Fibroblast of gingiva (primary cell): ENCODE measurements around the gene POLR2A.
"Not testable (repeated sequence)": the region's sequence is repeated elsewhere in the genome, so short reads cannot be mapped to it uniquely, and the experiment has no call there.

ENCODE experiments used
- DNase-seq: peaks from one replicate; pipeline ENCODE4 v3.0.0-alpha.2; 2011; ENCODE audit warnings: low read depth

The POLR2A gene

DNA sequence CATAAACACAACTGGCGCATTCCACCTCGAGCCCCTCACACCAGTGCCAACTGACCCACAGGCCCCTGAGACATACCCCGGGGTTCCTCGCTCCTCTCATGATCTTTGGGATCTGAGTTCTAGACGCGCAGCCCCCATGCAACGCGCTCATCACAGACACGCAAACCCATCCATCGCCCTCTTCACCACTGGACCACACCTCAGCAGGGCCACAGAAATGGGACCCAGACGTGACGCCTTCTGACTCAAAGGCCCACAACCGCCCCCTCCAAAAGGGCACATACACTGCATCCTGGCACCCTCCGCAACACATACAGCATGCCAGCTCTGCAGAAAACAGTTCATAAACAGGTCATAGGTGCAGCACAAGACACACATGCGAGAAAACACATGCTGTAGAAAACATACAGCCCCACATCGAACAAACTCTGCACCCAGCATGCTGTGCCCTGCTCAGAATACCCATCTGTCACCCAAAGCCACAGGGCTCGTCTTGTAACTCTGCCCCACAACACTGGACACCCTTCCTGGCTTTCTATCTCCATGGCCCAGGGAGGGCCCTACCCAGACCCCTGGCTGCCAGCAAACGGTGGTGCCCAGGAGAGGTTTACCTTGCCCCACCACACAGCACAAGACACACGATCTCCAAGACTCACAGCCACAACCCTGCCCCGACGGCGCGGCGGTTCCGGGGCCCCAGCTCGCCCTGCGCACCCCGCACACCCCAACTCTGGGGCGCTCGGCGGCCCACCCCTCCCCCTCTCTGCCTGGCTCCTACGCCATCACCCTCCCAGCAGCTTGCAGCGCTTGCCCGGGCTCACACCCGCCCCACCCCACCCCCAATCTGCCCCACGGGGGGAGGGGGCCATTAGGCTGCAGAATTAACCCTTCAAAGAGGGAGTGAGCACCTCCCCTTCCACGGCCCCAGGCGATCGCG lies 5.6 kb upstream of the POLR2A start:
- DNase-seq = peak; percentile 60

- DNase-seq = peak; percentile 46
Measured at GRCh38 chr17:7479213-7480088, 4.7 kb upstream of the POLR2A start, which contains the start of gene ZBTB4. Gene ZBTB4, minus strand, starts transcription at chr17:7479631. Its CDS starts 12,830 bp downstream, at chr17:7466801.

DNA sequence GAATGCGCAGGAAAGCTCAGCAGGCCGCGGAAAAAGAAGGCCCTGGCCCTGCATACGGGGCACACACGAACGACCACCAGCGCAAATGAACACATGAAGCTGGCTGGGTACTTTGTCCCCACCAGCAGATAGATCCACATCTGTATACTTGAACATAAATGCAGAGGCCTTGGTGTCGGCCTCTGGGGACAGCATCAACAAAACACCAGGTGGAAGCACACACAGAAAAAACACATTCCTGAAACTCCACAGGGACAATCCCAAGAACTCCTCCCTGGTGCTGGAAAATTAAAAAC lies 4.1 kb upstream of the POLR2A start:
- no peak for DNase-seq

- not testable (repeated sequence) for DNase-seq
Measured at GRCh38 chr17:7481275-7481674, 2.9 kb upstream of the POLR2A start, which contains the start of gene SLC35G6. Gene SLC35G6, plus strand, starts transcription at chr17:7481446. Its CDS starts 71 bp downstream, at chr17:7481517.

DNA sequence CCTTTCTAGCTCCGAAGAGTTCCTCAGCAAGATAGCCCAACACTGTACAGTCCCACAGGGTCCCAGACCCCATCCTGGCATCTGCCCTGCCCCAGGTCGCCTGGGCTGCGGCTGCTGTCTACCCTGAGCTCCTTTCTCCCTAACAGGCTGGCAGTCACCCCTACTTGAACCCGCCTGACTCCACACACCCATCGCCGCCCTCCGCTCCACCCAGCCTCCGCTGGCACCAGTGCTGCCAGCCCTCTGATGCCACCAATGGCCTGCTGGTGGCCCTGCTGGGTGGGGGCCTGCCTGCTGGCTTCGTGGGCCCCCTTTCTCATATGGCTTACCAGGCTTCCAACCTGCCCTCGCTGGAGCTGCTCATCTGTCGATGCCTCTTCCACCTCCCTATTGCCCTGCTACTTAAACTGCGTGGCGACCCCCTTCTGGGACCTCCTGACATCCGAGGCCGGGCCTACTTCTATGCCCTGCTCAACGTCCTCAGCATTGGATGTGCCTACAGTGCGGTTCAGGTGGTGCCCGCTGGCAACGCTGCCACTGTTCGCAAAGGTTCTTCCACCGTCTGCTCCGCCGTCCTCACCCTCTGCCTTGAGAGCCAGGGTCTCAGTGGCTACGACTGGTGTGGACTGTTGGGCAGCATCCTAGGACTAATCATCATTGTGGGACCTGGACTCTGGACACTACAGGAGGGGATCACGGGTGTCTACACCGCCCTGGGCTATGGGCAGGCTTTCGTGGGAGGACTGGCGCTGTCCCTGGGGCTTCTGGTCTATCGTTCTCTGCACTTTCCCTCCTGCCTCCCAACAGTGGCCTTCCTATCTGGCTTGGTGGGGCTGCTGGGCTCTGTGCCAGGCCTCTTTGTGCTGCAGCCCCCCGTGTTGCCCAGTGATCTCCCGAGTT lies 2.1 kb upstream of the POLR2A start:
- not testable (repeated sequence) for DNase-seq

DNA sequence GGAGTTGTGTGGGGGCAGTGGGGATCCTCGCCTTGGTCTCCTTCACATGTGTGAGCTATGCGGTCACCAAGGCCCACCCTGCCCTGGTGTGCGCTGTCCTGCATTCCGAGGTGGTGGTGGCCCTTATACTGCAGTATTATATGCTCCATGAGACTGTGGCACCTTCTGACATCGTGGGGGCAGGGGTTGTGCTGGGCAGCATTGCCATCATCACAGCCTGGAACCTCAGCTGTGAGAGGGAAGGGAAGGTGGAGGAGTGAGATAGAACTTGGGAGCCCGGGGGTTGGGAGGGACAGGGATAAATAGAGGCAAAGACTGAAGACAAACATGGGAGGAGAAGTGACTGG lies 1.5 kb upstream of the POLR2A start:
- DNase-seq = not testable (repeated sequence)

DNA sequence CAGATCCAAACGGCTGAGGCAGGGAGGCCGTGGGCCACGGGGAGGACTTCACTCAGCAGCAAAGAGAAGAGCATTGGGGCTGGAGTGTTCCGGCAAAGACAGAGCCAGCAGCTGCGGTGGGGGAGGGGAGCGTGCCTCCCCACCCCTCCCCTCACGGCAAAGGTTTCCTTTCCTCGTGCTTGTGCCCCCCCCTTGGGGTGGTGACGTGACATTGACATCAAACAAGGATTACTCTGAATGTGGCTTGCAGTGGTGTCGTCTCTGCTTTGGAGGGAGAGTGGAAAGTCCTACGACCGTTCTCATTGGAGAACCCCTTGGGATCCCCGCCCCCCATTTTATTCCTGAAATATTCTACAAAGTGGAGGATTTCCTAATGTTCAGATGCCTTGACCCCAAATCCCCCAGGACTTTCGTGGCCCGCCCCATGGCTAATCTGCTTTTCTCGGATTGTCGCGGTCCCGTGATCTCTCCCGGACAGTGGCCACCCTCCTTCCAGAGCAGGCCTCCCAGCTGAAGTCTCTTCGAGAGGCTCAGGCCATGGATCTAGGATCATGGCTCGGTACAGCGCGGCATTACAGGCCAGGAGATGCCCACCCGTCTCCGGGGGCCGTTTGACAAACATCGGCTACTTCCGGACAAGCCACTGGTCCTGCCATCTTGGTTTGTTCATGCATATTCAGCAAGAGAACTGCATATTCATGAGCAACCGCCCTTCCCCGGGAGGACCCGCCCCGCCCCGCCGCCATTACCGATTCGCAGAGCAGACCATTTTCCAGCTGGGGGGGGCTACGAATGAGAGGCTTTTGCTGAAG lies 705 bp upstream of the POLR2A start:
- peak; percentile 98 for DNase-seq

DNA sequence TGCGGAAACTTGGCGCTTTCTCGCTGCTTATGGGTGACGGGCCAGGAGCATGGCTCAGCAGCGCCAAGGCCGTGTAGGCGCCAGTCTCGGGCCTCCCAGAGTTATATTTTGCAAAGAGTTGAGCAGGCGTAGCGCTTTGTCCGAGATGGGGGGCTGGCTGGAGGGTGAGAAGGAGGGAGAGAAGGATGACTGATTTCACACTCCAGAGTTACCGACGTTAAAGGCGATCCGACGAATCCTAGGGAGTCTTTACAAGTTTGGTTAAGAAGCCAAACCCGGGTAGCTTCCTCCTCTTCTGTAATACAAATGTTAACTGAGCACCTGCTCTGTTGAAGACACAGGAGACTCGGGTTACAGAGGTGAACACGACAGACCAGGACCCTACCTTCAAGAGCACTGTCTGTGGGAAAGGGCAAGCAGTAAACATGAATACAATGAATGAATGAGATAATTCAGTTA lies 782 bp downstream of the POLR2A start:
- no peak for DNase-seq

DNA sequence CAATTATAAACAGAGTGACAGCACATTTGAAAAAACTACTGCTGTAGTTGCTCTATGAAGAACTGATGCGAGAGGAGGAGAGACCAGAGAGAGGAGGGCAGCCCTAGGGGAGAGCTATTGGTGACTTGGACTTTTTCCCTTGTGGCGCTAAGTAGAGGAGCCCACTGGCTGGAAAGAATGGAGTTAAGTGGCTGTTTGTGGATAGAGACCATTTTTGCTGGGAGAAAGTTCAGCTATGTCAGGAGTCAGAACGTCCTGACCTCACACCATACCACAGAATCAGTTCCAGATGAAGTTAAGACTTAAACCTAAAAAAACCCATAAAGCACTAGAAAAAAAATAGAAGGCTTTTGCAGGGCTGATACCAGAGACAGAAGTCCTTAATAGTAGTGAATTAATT lies 2.0 kb downstream of the POLR2A start:
- DNase-seq = peak; percentile 79

GRCh38 chr17:7490144-7490543 lies 6.0 kb downstream of the POLR2A start:
- no peak for DNase-seq

- DNase-seq = no peak
Measured at GRCh38 chr17:7491583-7491982, 7.4 kb downstream of the POLR2A start.

DNA sequence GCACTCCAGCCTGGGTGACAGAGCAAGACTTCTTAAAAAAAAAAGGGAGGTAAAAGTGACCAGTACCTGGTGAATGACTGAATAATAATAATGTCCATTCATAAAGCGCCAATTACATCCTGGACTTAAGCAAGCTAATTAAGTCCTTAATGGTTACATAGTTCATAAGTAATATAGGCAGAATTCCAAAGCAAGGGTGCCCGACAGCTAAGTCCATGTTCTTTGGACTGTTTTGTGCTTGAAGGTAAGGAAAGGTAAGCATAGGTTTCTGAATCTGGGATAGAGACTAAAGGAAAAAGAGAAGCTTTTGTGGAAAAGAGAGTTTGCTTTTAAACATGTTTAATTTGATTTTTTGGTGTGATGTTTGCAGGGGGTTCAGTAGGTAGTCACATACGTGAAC lies 9.8 kb downstream of the POLR2A start:
- no peak for DNase-seq

DNA sequence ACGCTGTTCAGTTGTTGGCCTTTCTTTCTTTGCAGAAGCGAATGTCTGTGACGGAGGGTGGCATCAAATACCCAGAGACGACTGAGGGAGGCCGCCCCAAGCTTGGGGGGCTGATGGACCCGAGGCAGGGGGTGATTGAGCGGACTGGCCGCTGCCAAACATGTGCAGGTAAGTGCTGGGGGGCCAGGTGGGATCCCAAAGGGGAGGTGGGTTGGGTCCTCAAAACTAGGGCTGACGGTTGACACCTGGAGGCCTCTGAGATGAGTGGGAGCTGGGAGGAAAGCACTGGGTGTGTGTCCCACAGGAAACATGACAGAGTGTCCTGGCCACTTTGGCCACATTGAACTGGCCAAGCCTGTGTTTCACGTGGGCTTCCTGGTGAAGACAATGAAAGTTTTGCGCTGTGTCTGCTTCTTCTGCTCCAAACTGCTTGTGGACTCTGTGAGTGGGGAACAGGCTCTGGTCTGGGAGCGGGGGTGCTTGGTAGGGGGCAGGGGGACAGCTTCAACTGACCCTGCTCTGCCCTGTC lies 11.8 kb downstream of the POLR2A start:
- DNase-seq = no peak

DNA sequence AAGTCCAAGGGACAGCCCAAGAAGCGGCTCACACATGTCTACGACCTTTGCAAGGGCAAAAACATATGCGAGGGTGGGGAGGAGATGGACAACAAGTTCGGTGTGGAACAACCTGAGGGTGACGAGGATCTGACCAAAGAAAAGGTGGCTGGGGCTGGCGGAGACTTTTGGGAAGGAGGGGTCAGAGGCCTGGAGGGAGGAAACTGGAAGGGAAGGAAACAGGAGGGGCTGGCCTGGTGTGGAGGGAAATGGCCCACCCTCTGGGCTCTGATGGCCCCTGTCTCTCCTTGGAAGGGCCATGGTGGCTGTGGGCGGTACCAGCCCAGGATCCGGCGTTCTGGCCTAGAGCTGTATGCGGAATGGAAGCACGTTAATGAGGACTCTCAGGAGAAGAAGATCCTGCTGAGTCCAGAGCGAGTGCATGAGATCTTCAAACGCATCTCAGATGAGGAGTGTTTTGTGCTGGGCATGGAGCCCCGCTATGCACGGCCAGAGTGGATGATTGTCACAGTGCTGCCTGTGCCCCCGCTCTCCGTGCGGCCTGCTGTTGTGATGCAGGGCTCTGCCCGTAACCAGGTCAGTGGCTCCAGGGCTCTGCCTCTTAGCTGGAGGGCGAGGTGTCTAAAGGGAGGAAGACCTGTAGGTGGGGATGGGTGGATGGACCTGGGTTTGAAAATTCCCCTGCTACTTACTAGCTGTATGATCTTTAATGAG lies 12.5 kb downstream of the POLR2A start:
- no peak for DNase-seq

GRCh38 chr17:7497228-7497627 lies 13.1 kb downstream of the POLR2A start:
- DNase-seq = no peak

- no peak for DNase-seq
Measured at GRCh38 chr17:7497636-7498035, 13.5 kb downstream of the POLR2A start.

GRCh38 chr17:7499161-7499560 lies 15.0 kb downstream of the POLR2A start:
- no peak for DNase-seq

- no peak for DNase-seq
Measured at GRCh38 chr17:7501729-7502128, 17.6 kb downstream of the POLR2A start.

- DNase-seq = no peak
Measured at GRCh38 chr17:7502171-7502847, 18.1 kb downstream of the POLR2A start.
